Thyroid gland (tissue), 4 donors: ENCODE measurements around the gene ITLN2.

Experiments used
- POLR2A ChIP-seq, 2 donors: fragments of 450-650 bp; IDR thresholded peaks; one replicate each; pipeline ENCODE4 v1.6.1; 2017; ENCODE audit warnings: antibody characterized with exemption in 2 of 2, mild to moderate bottlenecking in 2 of 2, moderate library complexity in 1 of 2
- TF ChIP-seq, protein P1 (sequence below), 6 experiments: fragments of 200-600 bp in 3 of 6; fragments of 450-650 bp in 3 of 6; sonication (generic) in 3 of 6; IDR thresholded peaks; one replicate each; pipeline ENCODE4 v1.5.1; 2016 to 2019; ENCODE audit warnings: antibody characterized with exemption in 6 of 6, mild to moderate bottlenecking in 2 of 6, inconsistent platforms in 1 of 6, moderate library complexity in 1 of 6

- TF ChIP-seq, protein P1, sequence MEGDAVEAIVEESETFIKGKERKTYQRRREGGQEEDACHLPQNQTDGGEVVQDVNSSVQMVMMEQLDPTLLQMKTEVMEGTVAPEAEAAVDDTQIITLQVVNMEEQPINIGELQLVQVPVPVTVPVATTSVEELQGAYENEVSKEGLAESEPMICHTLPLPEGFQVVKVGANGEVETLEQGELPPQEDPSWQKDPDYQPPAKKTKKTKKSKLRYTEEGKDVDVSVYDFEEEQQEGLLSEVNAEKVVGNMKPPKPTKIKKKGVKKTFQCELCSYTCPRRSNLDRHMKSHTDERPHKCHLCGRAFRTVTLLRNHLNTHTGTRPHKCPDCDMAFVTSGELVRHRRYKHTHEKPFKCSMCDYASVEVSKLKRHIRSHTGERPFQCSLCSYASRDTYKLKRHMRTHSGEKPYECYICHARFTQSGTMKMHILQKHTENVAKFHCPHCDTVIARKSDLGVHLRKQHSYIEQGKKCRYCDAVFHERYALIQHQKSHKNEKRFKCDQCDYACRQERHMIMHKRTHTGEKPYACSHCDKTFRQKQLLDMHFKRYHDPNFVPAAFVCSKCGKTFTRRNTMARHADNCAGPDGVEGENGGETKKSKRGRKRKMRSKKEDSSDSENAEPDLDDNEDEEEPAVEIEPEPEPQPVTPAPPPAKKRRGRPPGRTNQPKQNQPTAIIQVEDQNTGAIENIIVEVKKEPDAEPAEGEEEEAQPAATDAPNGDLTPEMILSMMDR (IDR thresholded peaks at IDR 0.05), result peak in 5 of 6 experiments; percentile 19 to 62 (median 48)
- TF ChIP-seq POLR2A (IDR thresholded peaks at IDR 0.05), result no peak
Observed at GRCh38 chr1:160954158-160955104, at the start of gene ITLN2.
